ENCODE data around the gene RNF213.

Gene RNF213

DNA sequence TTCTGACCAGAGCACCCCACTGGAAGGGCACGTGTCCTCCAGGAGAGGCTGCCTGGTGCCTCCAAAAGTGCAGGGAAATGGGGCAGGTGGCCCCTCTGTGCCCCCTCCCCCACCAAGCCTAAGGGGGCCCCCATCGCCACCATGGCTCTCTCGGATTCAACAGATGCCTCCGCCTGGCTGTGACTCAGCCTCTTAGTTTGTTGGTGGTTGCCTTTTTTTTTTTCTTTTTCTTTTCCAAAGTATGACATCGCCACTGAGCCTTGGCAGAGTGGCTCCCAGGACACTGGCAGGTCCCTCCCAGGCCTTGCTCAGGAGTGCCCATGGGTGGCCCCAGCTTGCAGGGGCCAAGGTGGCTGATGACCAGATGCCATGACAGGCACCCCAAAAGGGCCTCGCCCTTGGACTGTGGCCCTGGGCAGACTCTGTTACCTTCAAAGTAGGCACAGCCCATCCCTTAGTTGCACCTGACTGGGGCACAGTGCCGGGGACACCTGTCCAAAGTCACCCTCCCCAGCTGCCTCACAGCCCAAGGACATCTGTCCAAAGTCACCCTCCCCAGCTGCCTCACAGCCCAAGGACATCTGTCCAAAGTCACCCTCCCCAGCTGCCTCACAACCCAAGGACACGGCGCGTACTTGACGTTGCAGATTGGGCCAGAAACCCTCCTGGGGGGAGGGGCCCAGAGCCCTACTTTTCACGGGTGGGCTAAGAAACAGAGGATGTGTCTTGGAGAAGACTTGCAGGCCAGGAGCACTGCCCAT is 186.2 kb downstream of the RNF213 start:
- H3K27ac ChIP-seq, result no peak overlapping the region
- POLR2A ChIA-PET (ENCODE audit: low non-redundant PET), result no interaction called here
- CTCF ChIA-PET, result interaction anchor here (0.6 kb wide), 1 partner anchor 356 kb away, joined by 6 read pairs; no protein-coding TSS in a partner anchor
- TF ChIP-seq, protein P1, sequence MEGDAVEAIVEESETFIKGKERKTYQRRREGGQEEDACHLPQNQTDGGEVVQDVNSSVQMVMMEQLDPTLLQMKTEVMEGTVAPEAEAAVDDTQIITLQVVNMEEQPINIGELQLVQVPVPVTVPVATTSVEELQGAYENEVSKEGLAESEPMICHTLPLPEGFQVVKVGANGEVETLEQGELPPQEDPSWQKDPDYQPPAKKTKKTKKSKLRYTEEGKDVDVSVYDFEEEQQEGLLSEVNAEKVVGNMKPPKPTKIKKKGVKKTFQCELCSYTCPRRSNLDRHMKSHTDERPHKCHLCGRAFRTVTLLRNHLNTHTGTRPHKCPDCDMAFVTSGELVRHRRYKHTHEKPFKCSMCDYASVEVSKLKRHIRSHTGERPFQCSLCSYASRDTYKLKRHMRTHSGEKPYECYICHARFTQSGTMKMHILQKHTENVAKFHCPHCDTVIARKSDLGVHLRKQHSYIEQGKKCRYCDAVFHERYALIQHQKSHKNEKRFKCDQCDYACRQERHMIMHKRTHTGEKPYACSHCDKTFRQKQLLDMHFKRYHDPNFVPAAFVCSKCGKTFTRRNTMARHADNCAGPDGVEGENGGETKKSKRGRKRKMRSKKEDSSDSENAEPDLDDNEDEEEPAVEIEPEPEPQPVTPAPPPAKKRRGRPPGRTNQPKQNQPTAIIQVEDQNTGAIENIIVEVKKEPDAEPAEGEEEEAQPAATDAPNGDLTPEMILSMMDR (conservative IDR thresholded peaks at IDR 0.05; ENCODE audit: low read depth), result no peak
- no peak for DNase-seq (ENCODE audit: low spot score)

DNA sequence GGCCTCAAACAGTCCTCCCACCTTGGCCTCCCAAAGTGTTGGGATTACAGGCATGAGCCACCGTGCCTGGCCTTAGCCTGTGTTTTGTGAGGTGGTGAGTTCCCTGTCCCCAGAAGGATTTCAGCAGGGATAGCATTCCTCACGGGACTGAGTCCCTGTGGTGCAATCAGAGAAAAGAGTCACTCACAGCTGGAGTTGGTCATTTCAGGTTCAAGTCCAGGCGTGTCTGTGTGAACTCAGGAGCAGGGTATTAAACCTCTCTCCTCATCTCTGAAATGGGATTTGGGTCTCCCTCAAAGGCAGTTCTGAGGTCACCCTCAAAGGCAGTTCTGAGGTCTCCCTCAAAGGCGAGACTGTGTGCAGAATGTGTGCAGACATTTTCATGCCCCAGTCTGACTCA is 187.1 kb downstream of the RNF213 start:
- POLR2A ChIA-PET (ENCODE audit: low non-redundant PET), result no interaction called here
- TF ChIP-seq, protein P1 (conservative IDR thresholded peaks at IDR 0.05; ENCODE audit: low read depth), result no peak
- no peak overlapping the region; the same call in 1 of the 2 replicates for H3K27ac ChIP-seq
- CTCF ChIA-PET, result interaction anchor here (0.6 to 0.7 kb wide), 4 partner anchors 43 to 355 kb away, joined by 3 to 7 read pairs (median 6); no protein-coding TSS in a partner anchor
- peak; percentile 35 for DNase-seq (ENCODE audit: low spot score)
